ENCODE results near the gene ARL1. TPM values are rescaled to one million over a fixed set of nuclear protein-coding genes. Genes with fewer than 3 reads are reported as not detected.
A peak's percentile ranks its signal among the peaks of the same experiment; 100 is the strongest.

Gene ARL1
- total and polyA plus RNA-seq, 9 of the 15 experiments (the other 6 are each of a cell fraction or from before 2014, with no cell fraction given): 53.0 to 127 (median 68.6) TPM

- 0 out of 2 replicates have a peak, but pooled peaks have one; percentile 49 for TF ChIP-seq ZNF395 (CRISPR knock-in tag; IDR thresholded peaks at IDR 0.05)
- TF ChIP-seq ID3 (CRISPR knock-in tag; IDR thresholded peaks at IDR 0.05): no peak
- TF ChIP-seq ID3 (tag; IDR thresholded peaks at IDR 0.05): no peak
- no peak for TF ChIP-seq ZBTB1 (CRISPR knock-in tag; IDR thresholded peaks at IDR 0.05; ENCODE audit: borderline replicate concordance, low read depth)
- no peak for TF ChIP-seq DEAF1 (CRISPR knock-in tag; IDR thresholded peaks at IDR 0.05)
- peak; percentile 37; the same call in 1 of the 2 replicates for TF ChIP-seq ATF6 (CRISPR knock-in tag; IDR thresholded peaks at IDR 0.05)
- TF ChIP-seq KLF10 (CRISPR knock-in tag; IDR thresholded peaks at IDR 0.05): no peak
- TF ChIP-seq CHD1 (IDR thresholded peaks at IDR 0.05; ENCODE audit: low read length): no peak
- no peak for TF ChIP-seq CAMTA2 (CRISPR knock-in tag; conservative IDR thresholded peaks at IDR 0.05)
- peak; percentile 9; the same call in 1 of the 2 replicates for TF ChIP-seq FOXM1 (IDR thresholded peaks at IDR 0.05; ENCODE audit: low read depth)
- no peak for TF ChIP-seq FOXM1 (CRISPR knock-in tag; IDR thresholded peaks at IDR 0.05; ENCODE audit: low read depth)
- peak; percentile 86 for TF ChIP-seq XRCC5 (IDR thresholded peaks at IDR 0.05; ENCODE audit: low read depth, low read length)
- no peak for TF ChIP-seq PHTF2 (CRISPR knock-in tag; IDR thresholded peaks at IDR 0.05)
- TF ChIP-seq SMC3 (conservative IDR thresholded peaks at IDR 0.05; ENCODE audit: insufficient read depth, low read depth, low read length): no peak
- no peak for TF ChIP-seq ARID2 (IDR thresholded peaks at IDR 0.05)
- TF ChIP-seq KHSRP (IDR thresholded peaks at IDR 0.05): peak; percentile 25; the same call in 1 of the 2 replicates
- 0 out of 2 replicates have a peak, but pooled peaks have one; percentile 38 for TF ChIP-seq SMAD3 (CRISPR knock-in tag; conservative IDR thresholded peaks at IDR 0.05)
- no peak for TF ChIP-seq ZNF507 (tag; conservative IDR thresholded peaks at IDR 0.05)
- no peak for TF ChIP-seq HOMEZ (CRISPR knock-in tag; IDR thresholded peaks at IDR 0.05)
- TF ChIP-seq RUNX1 (IDR thresholded peaks at IDR 0.05; ENCODE audit: low read depth): no peak
- no peak for TF ChIP-seq ZNF830 (CRISPR knock-in tag; IDR thresholded peaks at IDR 0.05)
Measured at GRCh38 chr12:101407436-101408345, at the start of gene ARL1 (continued).

Data from K562 (cell line).